GM19438 (cell line): Measurements from ENCODE around the gene PTPN3.

Experiments
- ATAC-seq: cut with Tn5 transposase; IDR thresholded peaks from one replicate; pipeline ENCODE4 v1.9.1; 2021; ENCODE audit warnings: low read depth; ENCODE audit not compliant: unreplicated experiment

PTPN3 gene

GRCh38 chr9:109507421-109507838 lies 9.3 kb upstream of the PTPN3 start:
- no peak for ATAC-seq

GRCh38 chr9:109506097-109506712 lies 8.1 kb upstream of the PTPN3 start:
- no peak for ATAC-seq

GRCh38 chr9:109504689-109505088 lies 6.6 kb upstream of the PTPN3 start:
- ATAC-seq: no peak

- ATAC-seq: no peak
These were observed 2.4 kb upstream of the PTPN3 start for GRCh38 chr9:109500421-109500974.

GRCh38 chr9:109499631-109500410 lies 1.7 kb upstream of the PTPN3 start:
- no peak for ATAC-seq

- ATAC-seq: no peak
These were observed 1.1 kb upstream of the PTPN3 start for GRCh38 chr9:109499093-109499630.

GRCh38 chr9:109497226-109498153 lies 617 bp downstream of the PTPN3 start:
- ATAC-seq: no peak

GRCh38 chr9:109496841-109497225 lies 1.3 kb downstream of the PTPN3 start:
- ATAC-seq: no peak

- ATAC-seq: no peak
These were observed 1.9 kb downstream of the PTPN3 start for GRCh38 chr9:109496218-109496617.

GRCh38 chr9:109493648-109494047 lies 4.5 kb downstream of the PTPN3 start:
- no peak for ATAC-seq

GRCh38 chr9:109491590-109491989 lies 6.5 kb downstream of the PTPN3 start:
- no peak for ATAC-seq

GRCh38 chr9:109488791-109489492 lies 9.2 kb downstream of the PTPN3 start:
- ATAC-seq: no peak

GRCh38 chr9:109488351-109488750 lies 9.8 kb downstream of the PTPN3 start:
- no peak for ATAC-seq

- ATAC-seq: no peak
These were observed 10.9 kb downstream of the PTPN3 start for GRCh38 chr9:109487247-109487646.

GRCh38 chr9:109483744-109484429 lies 14.2 kb downstream of the PTPN3 start:
- ATAC-seq: no peak

GRCh38 chr9:109482391-109482916 lies 15.7 kb downstream of the PTPN3 start:
- no peak for ATAC-seq

GRCh38 chr9:109481856-109482255 lies 16.3 kb downstream of the PTPN3 start:
- no peak for ATAC-seq

GRCh38 chr9:109479822-109480221 lies 18.3 kb downstream of the PTPN3 start:
- ATAC-seq: no peak
